Measurements from ENCODE around the gene AURKB.
"Not testable (repeated sequence)": the region's sequence is repeated elsewhere in the genome, so short reads cannot be mapped to it uniquely, and the experiment has no call there.

The AURKB gene

DNA sequence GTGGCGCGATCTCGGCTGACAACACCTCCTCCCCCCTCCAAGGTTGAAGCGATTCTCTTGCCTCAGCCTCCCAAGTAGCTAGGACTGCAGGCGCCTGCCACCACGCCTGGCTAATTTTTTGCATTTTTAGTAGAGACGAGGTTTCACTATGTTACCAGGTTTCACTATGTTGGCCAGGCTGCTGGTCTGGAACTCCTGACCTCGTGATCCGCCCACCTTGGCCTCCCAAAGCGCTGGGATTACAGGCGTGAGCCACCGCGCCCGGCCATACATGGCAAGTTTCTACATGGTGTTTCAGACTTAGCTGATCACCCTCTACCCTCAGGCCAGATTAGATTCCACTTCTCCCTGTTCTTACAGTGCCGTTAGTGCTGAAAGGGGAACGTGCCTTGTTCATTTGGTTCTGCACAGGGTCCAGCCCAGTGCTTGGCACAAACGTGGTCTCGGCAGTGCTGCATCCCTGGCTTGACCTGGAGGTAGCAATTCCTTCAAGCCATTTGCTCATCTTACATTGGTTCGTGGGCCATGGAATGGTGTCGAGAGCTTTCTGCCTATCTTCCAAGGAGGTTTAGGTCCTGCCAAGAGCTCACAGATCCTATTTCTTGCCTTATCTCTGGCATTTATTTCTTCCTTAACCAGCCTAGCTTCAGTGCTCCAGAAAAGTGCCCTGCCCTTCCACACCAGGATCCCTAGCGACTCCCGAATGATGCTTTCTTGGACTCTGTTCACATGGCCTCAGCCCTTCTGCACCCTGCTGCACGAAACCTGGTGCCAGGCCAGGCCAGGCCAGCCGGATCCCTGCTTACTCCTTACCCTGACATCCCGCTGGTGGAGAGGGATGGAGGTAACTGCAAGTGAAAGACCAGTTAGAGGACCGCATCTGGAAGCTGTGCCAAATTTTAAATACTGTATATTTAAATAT is 14.8 kb upstream of the AURKB start:
- DNase-seq (ENCODE audit: low spot score): no peak

DNA sequence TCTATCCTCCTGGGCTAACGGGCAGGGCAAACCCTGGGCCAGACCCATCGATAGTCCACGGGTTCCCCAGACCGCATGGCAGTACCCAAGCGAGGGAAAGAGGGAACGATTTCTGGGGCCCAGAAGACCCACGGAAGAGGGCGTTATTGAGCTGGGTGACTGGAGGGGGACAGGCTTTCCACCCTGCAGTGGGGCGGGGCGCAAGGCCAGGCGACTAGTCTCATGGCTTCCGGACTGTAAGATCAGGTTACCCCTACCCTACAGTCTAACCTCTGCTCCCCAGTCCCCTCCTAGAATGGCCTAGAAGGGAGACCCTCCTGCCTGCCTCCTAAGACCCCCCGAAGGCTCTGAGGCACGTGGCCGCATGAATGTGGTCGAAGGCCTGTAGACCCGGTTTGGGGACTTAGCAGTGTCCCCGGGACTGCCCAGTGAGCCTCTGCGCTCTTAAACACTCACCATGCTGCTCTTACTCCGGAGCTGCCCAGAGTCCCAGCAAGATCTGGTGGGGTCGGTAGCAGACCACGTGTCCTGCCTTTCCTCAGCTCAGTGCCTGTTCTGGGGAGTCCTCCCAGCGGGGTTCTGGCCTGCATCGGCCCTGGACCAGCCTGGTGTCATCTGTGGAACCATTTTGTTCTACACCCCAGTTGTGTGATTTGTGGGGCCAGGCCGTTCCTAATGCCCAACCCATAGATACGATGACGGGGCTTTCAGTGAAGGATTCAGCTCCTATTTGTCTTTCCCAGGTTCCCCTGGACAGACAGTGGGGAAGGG is 13.2 kb upstream of the AURKB start:
- DNase-seq (ENCODE audit: low spot score): peak; percentile 3

DNA sequence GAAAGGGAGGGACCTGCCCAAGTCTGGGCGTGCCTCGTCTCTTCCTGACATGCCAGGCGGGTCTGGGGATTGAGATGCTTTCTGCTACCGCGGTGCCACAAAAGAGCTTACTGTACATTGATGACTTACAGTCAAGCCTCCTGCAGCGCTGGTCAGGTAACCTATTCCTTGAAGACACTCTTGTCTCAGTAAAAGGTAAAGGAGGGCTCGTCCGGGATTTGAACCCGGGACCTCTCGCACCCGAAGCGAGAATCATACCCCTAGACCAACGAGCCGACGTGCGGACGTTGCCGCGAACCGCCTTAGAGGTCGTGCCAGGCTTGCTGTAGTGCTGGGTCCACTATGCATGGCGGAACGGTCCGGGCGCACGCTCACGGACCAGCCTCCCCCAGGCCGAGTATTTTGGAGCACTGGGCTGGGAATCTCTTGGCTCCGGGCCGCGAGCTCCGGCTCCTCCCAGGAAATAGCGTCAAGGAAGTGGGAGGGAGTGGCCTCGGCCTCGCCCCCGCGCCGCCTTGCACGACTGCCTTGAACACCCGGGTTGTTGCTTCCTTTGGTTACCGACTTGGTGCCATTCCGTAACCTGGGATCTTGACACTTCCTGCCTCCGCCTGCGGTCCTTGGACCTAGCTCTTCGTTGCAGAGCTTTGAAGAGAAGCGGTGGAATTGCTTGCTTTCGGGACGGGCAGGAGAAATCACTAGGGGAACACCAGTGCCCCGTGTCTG is 12.4 kb upstream of the AURKB start:
- DNase-seq (ENCODE audit: low spot score): peak; percentile 83

DNA sequence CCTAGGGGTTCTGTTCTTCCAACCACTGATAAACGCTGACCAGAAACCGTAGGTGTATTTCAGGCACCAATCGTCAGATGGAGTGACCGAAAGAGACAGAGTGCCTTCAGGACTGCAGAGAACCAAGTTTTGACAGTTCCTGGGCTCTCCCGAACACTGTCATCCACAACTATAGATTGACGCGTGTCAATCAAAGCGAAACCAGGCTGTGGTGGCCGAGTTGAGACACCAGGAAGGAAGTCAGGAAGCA is 11.9 kb upstream of the AURKB start:
- no peak for DNase-seq (ENCODE audit: low spot score)

DNA sequence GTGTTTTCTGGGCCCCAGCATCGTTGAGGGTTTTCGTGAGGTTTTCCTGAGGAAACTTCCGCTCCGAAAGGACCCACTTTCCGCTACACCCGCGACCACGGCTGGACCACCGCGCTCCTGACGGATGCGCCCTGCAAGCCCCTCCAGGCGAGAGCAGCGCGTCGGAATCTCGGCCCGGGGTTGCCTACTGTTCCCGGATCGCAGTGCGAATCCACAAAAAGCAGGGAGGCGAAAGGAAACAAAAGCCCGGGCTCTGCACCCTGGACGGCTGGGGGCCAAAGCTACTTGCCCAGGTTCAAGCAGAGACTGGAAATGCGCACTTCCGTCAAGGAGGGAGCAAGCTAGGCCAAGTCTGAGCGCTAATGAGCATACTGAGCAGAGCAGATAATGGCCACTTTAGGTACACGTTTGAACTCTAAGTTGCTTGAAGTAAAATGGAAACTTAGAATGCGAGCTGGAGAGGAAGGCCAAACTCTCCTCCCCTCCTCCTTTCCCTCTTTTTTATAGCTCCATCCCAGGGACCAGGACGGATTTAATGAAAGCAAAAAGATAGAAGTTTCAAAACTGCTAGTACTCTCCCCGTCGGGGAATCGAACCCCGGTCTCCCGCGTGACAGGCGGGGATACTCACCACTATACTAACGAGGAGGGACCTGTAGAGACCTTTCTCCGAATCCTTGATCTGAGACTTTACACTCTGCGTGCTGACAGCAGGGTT is 11.4 kb upstream of the AURKB start:
- DNase-seq (ENCODE audit: low spot score): peak; percentile 74

DNA sequence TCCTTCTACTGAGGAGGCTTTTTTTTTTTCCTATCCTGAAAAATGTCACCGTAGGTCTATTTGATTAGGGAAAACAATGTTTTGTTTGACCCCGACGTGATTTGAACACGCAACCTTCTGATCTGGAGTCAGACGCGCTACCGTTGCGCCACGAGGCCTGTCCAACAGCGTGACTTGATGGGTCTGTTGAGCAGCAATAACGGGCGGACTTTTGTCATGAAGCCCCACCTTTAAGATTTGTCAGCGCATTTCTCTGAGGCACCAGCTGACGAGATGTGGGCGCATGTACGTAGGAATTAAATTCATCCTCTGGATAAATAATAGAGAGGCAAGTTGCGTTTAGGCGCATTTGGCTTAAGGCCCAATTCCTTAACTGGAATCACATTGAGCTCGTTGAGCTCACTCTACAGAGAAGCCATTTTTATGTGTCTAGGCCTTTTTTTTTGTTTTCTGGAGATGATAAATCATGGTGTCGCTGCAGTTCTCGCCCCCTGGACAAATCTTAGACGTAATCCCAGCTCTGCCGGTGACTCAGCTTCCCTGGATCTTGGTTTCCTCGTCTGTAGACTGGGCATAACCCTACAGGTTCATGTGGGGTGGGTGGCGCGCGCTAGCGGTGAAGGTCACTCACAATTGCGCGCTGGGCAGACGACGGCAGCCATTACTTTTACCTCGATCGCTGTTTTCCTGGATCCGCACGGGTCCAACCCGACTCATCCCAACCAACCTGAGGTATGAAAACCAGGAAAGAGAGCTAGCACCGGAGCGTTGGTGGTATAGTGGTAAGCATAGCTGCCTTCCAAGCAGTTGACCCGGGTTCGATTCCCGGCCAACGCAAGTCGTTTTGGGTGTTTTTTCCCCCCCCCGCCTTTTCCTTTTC is 10.6 kb upstream of the AURKB start:
- DNase-seq (ENCODE audit: low spot score): peak; percentile 74

DNA sequence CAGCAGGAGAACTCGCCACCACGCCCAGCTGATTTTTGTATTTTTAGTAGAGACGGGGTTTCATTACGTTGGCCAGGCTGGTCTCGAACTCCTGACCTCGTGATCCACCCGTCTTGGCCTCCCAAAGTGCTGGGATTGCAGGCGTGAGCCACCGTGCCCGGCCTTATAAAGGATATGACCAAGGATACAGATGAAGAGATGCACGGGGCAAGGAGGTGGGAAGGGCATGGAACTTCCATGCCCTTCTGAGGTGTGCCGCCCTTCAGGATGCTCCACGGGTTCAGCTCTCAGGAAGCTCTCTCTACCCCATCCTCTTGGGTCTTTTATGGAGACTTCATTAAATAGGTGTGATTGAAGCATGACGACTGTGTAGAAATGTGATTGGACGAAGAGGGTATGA is 3.6 kb upstream of the AURKB start:
- not testable (repeated sequence) for DNase-seq (ENCODE audit: low spot score)

DNA sequence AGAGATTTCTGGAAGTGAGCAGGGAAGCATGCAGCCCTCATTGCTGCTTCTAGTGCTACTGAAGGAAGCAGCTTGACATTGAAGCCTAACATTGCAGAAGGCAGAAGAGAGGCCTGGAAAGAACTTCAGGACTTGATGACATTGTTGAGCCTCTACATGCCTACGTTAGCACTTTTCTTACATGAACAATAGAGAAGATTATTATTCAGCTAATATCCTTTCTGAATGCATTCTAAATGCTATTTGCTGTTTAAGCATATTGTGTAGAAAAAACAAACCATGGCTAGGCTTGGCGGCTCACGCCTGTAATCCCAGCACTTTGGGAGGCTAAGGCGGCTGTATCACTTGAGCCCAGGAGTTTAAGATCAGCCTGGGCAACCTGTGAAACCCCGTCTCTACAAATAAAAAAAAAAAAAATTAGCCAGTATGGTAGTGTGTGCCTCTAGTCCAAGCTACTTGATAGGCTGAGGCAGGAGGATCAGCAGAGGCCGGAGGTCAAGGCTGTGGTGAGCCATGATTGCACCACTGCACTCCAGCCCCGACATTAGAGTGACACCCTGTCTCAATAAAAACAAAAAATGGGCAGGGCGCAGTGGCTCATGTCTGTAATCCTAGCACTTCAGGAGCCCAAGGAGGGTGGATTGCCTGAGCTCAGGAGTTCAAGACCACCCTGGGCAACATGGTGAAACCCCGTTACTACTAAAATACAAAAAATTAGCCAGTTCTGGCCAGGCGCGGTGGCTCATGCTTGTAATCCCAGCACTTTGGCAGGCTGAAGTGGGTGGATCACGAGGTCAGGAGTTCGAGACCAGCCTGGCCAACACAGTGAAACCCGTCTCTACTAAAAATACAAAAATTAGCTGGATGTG is 2.2 kb upstream of the AURKB start:
- no peak for DNase-seq (ENCODE audit: low spot score)

DNA sequence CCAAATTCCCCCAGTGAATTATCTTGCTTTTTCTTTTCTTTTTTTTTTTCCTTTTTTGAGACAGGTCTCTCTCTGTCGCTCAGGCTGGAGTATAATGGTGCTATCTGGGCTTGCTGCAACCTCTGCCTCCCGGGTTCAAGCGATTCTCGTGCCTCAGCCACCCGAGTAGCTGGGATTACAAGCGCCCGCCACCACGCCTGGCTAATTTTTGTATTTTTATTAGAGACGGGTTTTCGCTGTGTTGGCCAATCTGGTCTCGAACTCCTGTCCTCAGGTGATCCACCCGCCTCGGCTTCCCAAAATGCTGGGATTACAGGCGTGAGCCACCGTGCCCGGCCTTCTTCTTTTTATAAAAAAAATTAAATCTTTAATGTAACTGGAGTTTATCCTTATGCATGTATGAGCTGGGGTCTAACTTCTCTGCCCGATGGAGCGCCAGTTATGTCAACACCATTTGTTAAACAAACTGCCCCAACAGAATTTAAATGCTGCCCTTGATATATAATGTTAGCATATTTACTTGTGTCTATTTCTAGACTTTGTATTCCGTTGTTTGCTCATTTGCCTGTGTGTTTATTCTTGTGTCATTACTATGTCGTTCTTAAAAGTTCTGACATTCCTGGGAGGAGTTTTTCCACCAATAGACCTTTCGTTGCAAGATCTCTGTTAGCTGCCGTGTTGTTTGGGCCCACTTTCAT is 535 bp upstream of the AURKB start:
- DNase-seq (ENCODE audit: low spot score): no peak

DNA sequence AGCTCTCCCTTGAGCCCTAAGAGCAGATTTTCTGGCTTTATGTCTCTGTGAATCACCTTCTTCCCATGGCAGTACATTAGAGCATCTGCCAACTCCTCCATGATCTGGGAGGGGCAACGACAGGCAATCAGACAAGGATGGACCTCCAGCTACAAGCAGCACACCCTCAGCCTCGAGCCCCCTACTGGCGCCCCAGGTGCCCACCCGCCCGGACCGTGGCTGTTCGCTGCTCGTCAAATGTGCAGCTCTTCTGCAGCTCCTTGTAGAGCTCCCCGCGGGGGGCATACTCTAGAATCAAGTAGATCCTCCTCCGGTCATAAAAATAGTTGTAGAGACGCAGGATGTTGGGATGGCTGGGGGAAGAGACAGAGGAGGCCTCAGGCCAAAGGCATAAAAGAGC is 3.8 kb downstream of the AURKB start:
- no peak for DNase-seq (ENCODE audit: low spot score)

DNA sequence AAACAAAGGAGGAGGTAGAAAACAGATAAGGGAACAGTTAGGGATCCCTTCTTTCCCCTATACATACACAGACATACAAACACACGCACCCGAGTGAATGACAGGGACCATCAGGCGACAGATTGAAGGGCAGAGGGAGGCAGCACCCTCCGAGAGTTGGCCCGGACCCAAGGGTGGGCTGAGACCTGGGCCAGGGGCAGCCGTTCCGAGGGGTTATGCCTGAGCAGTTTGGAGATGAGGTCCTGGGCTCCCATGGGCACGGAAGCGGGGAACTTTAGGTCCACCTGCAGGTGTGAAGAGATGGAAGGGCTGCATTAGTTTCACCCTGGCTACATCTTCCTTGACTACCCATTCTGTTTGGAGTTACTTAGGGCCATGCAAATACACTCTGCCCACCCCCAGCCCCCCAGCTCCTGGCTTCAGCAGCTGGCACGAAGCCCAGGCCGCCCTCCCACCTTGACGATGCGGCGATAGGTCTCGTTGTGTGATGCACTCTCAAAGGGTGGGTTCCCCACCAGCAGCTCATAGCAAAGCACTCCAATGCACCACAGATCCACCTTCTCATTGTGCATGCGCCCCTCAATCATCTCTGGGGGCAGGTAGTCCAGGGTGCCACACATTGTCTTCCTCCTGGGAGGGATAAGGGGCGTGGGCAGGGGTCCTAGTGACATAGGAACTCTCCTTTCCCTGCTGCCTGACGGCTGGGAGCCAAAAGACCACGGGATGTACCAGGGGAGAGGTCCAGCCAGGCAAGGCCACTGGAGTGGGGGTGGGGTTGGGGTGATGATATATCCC is 5.4 kb downstream of the AURKB start:
- no peak for DNase-seq (ENCODE audit: low spot score)

DNA sequence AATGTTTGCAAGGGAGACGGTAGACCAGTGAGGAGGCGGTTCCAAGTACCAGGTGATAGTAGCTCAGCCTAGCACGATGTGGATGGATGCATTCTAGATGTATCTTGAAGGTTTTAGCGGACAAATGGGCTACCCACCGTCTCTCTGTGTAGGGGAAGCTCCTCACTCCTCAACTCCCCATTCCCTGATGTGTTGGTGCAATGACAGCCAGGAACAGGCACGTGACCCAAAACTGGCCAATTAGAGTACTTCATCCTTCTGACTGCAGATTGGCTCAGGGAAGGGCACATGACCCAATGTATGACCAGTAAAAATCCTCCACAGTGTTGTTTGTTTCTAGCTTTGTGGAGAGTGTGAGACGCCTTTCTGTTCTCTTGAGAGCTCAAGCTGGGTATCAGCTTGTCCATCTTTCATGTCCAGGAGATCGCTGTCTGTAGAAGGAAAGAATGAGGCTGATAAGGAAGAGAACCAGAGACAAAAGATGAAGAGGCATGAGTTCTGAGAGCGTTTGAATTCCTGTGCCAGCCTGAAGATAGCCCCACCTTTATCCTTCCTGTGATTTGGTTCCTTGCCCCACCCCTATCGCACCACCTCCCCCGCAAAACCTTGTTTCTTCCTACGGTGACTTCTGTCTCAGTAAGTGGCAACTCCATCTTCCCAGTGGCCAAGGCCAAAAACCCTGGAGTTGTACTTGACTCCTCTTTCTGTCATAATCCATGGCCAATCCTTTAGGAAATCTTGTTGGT is 18.1 kb downstream of the AURKB start:
- DNase-seq (ENCODE audit: low spot score): peak; percentile 69

DNA sequence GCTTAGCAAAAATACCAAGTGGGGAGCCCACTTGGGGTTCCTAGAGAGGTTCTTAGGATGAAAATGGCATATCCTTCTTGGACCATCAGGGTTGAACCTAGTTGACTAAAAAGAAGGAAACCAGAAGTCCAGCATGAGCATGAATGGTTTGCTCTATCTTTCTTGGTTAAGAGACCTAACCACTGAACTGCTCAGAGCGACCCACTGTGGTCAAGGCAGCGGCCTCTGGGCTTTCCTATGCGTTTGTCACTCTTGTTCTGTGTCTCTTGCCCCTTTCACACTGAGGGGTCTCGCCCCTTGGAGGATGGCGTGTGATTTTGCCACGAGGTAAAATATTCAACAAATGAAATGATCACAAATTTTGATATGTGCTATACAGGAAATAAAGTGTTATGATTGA is 19.9 kb downstream of the AURKB start:
- DNase-seq (ENCODE audit: low spot score): no peak

DNA sequence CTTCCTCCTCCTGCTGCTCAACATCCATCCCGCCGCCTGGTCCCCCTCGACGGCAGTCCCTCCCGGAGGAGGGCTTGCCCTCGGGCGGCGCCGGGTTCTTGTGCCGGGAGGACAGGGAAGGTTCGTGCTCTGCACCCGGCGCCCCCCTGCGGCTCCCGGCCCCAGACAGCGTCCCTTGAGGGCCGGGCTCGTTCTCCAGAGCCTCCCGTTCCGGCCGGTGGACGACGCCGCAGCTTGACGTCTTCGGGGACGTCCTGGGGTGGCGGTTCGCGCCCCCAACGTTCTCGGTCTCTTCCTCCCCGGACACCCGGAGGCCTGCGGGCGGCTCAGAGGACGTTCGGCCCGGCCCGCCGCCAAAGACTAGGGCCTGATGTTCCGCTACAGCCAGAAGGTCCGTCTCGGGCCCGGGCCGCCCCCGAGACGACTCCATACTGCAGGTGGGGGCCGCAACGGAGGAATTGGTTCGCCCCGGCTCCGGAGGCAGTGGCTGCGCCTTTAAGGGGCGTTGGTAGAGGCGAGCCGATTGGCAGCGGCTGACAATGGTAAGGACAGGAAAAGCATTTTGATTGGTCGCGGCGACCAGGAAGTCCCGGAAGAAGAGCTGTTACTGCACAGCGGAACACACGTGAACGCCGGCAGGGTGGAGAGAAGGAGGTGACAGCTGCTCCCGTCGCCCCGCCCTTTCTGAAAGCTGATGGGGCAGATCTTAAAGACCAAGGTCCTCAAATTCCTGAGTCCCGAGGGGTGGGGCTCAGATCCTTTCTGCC is 20.5 kb downstream of the AURKB start, which contains the start of gene BORCS6:
TSS of gene BORCS6 (minus strand) at position 470 of the 767 bp plus-strand sequence. CDS start at position 430, 40 bp downstream.
- peak; percentile 95 for DNase-seq (ENCODE audit: low spot score)

DNA sequence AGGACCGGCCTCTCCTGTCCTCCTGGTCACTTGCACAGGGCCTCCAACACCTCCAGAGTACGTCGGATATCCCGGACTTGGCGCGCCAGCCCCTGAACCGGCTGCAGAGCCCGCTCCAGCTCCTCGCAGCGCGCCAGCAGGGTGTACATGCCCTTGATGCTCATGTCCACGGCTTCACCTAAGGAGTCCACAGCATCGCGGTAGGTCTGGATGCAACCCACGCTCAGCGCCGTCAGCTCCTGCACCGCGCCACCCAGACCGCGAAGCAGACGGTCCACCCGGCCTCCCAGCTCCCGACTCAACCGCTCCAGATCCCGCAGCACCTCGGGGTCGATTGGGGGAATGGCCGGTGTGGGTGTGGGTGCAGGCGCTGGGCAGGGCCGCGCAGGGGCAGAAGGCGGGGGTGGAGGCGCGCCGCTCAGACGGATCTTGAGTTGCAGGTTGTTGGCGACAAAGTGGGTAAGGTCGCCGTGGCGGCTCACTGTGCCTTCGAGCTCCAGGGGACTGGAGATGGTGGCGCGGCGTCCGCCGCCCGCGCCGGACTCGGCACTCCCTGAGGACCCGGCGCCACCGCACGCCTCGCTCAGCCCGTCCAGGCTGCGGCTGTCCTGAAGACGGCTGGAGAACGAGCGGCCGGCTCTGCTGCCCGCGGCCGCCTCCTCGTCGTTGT is 21.2 kb downstream of the AURKB start:
- no peak for DNase-seq (ENCODE audit: low spot score)

DNA sequence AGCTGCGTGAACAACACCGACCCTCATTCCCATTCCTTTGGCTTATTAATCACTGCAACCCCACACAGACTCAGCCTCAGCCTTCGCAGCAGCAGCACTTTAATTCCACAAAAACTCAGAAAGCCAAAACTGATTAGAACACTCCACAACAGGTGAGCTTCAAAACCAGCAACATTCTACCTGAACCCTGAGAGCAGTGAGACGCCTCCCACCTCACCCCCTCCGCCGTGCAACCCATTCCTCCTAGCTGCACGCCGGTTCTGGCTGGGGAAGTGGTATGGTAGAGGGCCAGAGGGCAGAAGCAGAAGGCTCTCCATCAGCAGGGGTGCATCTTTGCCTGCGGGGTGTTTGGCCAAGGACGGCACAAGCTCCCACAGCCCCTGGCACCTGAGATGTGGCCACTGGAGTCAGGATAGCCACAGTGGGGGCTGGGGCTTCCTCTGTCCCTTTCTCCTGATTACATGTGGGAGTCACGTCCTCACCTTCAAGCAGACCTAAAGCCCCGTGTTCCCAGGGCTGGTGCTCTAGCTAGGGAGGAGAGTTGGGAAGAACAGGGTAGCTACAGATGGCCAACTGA is 22.0 kb downstream of the AURKB start:
- no peak for DNase-seq (ENCODE audit: low spot score)
